ENCODE data around the gene ZSCAN30. TPM values are rescaled to one million over a fixed set of nuclear protein-coding genes. Genes with fewer than 3 reads are reported as not detected.

ZSCAN30 gene
- total and polyA plus RNA-seq, 12 donors, result 3.8 to 31.5 (median 14.2) TPM

- ATAC-seq, result no peak
- no peak for DNase-seq
- Histone ChIP-seq H3K36me3 (peaks cover 0 to 100% (median 48%) of the 10 kb centered on the region in 9 donors), H3K4me1 (no peaks in the 10 kb centered on the region), H3K27me3 (no peaks in the 10 kb centered on the region), H3K4me3 (no peak overlapping the region), H3K9me3 (peaks cover 0 to 100% (median 88%) of the 10 kb centered on the region in 11 donors), H3K27ac (no peak overlapping the region)
- 43 to 59% methylated on average over 4 of the region's 4 CpGs for WGBS, 2 donors
- TF ChIP-seq CTCF (IDR thresholded peaks at IDR 0.05), result no peak
- intact Hi-C loops (cut with DNase I), result no loop called here
These were observed 13.6 kb upstream of the ZSCAN30 start for GRCh38 chr18:35303610-35304009.

GRCh38 chr18:35296060-35296459, 6.0 kb upstream of the ZSCAN30 start:
- no peak overlapping the region for H3K27ac ChIP-seq
- ATAC-seq (peak in 2 of 8 donors; percentile 31 to 46), DNase-seq (no peak)
- H3K36me3 ChIP-seq, result peaks cover 0 to 85% (median 30%) of the 10 kb centered on the region in 9 donors
- no peak overlapping the region for H3K4me3 ChIP-seq
- 93 to 94% methylated on average over 2 of the region's 2 CpGs for WGBS, 2 donors
- no peak for TF ChIP-seq CTCF (IDR thresholded peaks at IDR 0.05)
- no peaks in the 10 kb centered on the region for H3K27me3 ChIP-seq
- intact Hi-C loops (cut with DNase I), result loop anchor here in 1 of 10 donors (10.0 kb wide), 1 partner anchor 49 kb away; the partner anchor contains the start of gene ZNF24
- peaks cover 3 to 29% (median 18%) of the 10 kb centered on the region in 9 donors for H3K4me1 ChIP-seq
- H3K9me3 ChIP-seq, result peaks cover 0 to 34% (median 15%) of the 10 kb centered on the region in 11 donors

- Histone ChIP-seq H3K9me3 (peaks cover 0 to under 1% (median 0%) of the 10 kb centered on the region in 11 donors), H3K4me1 (peaks cover 7 to 40% (median 35%) of the 10 kb centered on the region in 9 donors), H3K4me3 (peak overlapping the region in 9 of 10 donors; percentile 60 to 88 (median 79)), H3K27ac (peak overlapping the region in 2 of 10 donors; percentile 88 to 93), H3K27me3 (no peaks in the 10 kb centered on the region), H3K36me3 (peaks cover 0 to 42% (median 5%) of the 10 kb centered on the region in 9 donors)
- DNase-seq, result no peak
- no peak for ATAC-seq
- TF ChIP-seq CTCF (IDR thresholded peaks at IDR 0.05), result no peak
- intact Hi-C loops (cut with DNase I), result loop anchor here in 8 of 10 donors (2.0 to 10.0 kb wide), 4 partner anchors 51 to 54 kb away; partner anchors contain the start of gene ZNF24 (in 7 of the 8)
- 90 to 94% methylated on average over 2 of the region's 2 CpGs for WGBS, 2 donors
These were observed 1.1 kb upstream of the ZSCAN30 start for GRCh38 chr18:35291166-35291565.

- intact Hi-C loops (cut with DNase I), result loop anchor here in 9 of 10 donors (1.0 to 10.0 kb wide), 7 partner anchors 22 to 55 kb away; partner anchors contain the start of genes ZNF24 (in 7 of the 9) and ZNF397 (in 1 of the 9)
- 0% methylated on average over 8 of the region's 8 CpGs for WGBS, 2 donors
- ATAC-seq (peak in 6 of 8 donors; percentile 11 to 62 (median 54)), DNase-seq (peak in 1 of 2 donors; percentile 36)
- Histone ChIP-seq H3K27ac (peak overlapping the region; percentile 43 to 93 (median 82)), H3K27me3 (no peaks in the 10 kb centered on the region), H3K36me3 (peaks cover 0 to 29% (median 5%) of the 10 kb centered on the region in 9 donors), H3K4me3 (peak overlapping the region; percentile 60 to 93 (median 79)), H3K9me3 (peaks cover 0 to 12% (median 0%) of the 10 kb centered on the region in 11 donors), H3K4me1 (peaks cover 7 to 37% (median 28%) of the 10 kb centered on the region in 9 donors)
- no peak for TF ChIP-seq CTCF (IDR thresholded peaks at IDR 0.05)
These were observed 319 bp downstream of the ZSCAN30 start for GRCh38 chr18:35289727-35290093.

All from heart right ventricle (tissue), 16 donors.